HCT116 (cell line): ENCODE measurements around the gene GSAP.

Experiments
- CTCF ChIP-seq, 3 experiments: fragments of 200-600 bp in 1 of 3; sonication (generic) in 1 of 3; IDR thresholded peaks in 2 of 3; conservative IDR thresholded peaks in 1 of 3; 2 replicates each; pipeline ENCODE4 v1.5.1; 2012 to 2017; ENCODE audit warnings: low read depth in 2 of 3, low read length in 2 of 3, antibody characterized with exemption in 1 of 3, borderline replicate concordance in 1 of 3, control low read depth in 1 of 3, mild to moderate bottlenecking in 1 of 3, mixed read lengths in 1 of 3, mixed run types in 1 of 3, moderate library complexity in 1 of 3; ENCODE audit not compliant: insufficient read depth in 1 of 3
- EZH2 ChIP-seq: fragments of 200-600 bp; sonication (generic); IDR thresholded peaks from 2 replicates; pipeline ENCODE4 v1.6.1; 2017; ENCODE audit warnings: antibody characterized with exemption, mixed run types
- EZH2phosphoT487 ChIP-seq: fragments of 200-600 bp; IDR thresholded peaks from 2 replicates; pipeline ENCODE4 v1.6.1; 2018; ENCODE audit warnings: antibody characterized with exemption, borderline replicate concordance
- POLR2AphosphoS5 ChIP-seq: IDR thresholded peaks from 2 replicates; pipeline ENCODE4 v1.6.1; 2011; ENCODE audit warnings: mild to moderate bottlenecking, low read depth, low read length, moderate library complexity
- SIN3A ChIP-seq: IDR thresholded peaks from 2 replicates; pipeline ENCODE4 v1.6.1; 2012; ENCODE audit warnings: low read depth
- YY1 ChIP-seq: IDR thresholded peaks from 2 replicates; pipeline ENCODE4 v1.6.1; 2011; ENCODE audit warnings: low read length, low read depth, moderate library complexity, mild to moderate bottlenecking; ENCODE audit not compliant: insufficient replicate concordance; ENCODE audit errors: extremely low read depth

GRCh38 chr7:77427996-77428603 is 12.0 kb upstream of the GSAP start:
- TF ChIP-seq CTCF (IDR thresholded peaks at IDR 0.05 in 2 of 3, conservative IDR thresholded peaks at IDR 0.05 in 1 of 3; ENCODE audit: borderline replicate concordance in 1 of 3, insufficient read depth in 1 of 3, low read depth in 2 of 3, low read length in 2 of 3) (no peak), EZH2 (no peak), SIN3A (no peak), POLR2AphosphoS5 (no peak), YY1 (no peak), EZH2phosphoT487 (no peak)
